Measurements from ENCODE around the gene ARHGEF16.
A peak's percentile ranks its signal among the peaks of the same experiment; 100 is the strongest.

The ARHGEF16 gene

GRCh38 chr1:3530086-3530925, 75.8 kb downstream of the ARHGEF16 start:
- no peak; the same call in 1 of the 2 replicates for TF ChIP-seq CTCF (conservative IDR thresholded peaks at IDR 0.05; ENCODE audit: low read depth)
- ChIA-PET CTCF (interaction anchor here (0.7 to 1.3 kb wide), 7 partner anchors 9 to 89 kb away, joined by 3 to 7 read pairs (median 3); no protein-coding TSS in a partner anchor), POLR2A (ENCODE audit: low non-redundant PET) (no interaction called here)
- H3K27ac ChIP-seq: peak overlapping the region; percentile 94
- DNase-seq (ENCODE audit: low spot score): peak; percentile 48
